Caki2 (cell line): ENCODE measurements around the gene UPF3A. TPM values are rescaled to one million over a fixed set of nuclear protein-coding genes. Genes with fewer than 3 reads are reported as not detected.
"Not testable (repeated sequence)": the region's sequence is repeated elsewhere in the genome, so short reads cannot be mapped to it uniquely, and the experiment has no call there.

Experiments used
- DNase-seq: peaks from one replicate; pipeline ENCODE4 v3.0.0-alpha.2; 2015; ENCODE audit warnings: low read depth
- in situ Hi-C: cut with HindIII; loops from 2 replicates; pipeline ENCODE4 v1.10.0; 2016; ENCODE audit warnings: low sequenced_read_pairs, low pct_unique_long_range_greater_than_20kb, mixed read lengths
- total RNA-seq: library from RNA; depleted of rRNA; stranded (reverse); fragments of >200 nt; shearing (Covaris generic); gene quantifications from 2 replicates; pipeline ENCODE4 v1.2.3, GENCODE V29; 2014; ENCODE audit warnings: low replicate concordance

Gene UPF3A
- total RNA-seq, 1 experiment from 2014 or later = 14.0 TPM

DNA sequence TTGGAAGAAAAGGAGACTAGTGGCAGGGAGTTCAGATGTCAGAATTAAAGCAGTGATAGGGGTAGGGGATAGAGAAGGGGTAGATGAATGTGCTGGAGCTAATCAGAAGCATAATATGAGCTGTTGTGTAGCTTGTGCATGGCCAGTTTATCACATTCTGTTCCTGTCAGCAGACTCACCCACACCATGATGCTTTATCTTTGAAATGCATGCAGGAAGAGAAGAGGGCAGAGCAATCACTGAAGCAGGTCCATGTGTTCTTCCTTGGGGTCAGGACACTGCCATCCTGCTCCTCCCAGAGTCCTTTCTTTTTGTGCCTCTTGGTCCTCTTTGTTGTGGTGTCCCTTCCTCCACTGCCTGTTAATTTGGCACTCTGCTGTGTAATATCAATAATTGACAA, 38.7 kb downstream of the UPF3A start:
- DNase-seq = no peak
- in situ Hi-C loops = no loop called here

DNA sequence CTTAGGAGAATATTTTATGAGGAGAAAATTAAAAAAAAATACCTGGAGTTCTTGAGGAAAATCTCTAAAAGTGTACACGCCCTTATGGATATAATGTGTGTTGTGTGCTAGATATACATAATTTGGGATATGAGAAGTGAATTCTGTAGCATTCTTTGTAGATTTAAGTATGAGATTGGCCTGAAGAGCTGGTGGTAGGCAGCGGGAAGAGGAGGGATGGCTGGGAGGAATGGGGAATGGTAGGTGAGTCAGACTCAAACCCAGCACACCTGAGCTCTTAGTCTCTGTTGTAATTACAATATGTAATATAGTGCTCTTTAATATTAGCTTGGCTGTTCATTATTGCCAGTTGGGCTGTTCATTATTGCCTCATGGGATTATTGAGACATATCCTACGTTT, 39.9 kb downstream of the UPF3A start:
- in situ Hi-C loops = no loop called here
- no peak for DNase-seq

DNA sequence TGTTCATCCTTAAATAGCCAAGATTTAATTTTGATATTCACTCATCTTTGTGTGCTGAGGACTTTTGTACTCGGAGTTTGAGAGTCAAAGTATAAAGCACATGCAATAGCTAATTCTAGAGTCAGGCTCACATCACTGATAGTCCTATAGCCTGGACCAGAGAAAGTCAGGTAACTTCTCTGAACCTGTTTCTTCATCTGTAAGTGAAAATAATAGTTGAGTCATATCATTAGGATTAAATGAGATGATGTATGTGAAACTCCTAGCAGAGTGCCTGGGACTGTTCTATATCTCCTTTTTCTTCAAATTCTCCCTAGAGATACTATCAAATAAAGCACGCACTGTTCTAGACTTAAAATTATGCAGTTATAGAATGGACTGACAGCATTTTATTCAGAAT, 41.9 kb downstream of the UPF3A start:
- in situ Hi-C loops = no loop called here
- DNase-seq = no peak

DNA sequence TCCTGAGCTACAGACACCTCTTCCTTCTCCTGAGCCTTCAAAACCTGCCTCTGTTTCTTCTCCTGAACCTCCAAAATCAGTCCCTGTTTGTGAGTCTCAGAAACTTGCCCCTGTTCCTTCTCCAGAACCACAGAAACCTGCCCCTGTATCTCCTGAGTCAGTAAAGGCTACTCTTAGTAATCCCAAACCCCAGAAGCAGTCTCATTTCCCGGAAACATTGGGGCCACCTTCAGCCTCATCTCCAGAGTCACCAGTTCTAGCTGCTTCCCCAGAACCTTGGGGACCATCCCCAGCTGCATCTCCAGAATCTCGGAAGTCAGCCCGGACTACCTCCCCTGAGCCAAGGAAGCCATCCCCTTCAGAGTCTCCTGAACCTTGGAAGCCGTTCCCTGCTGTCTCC, 42.9 kb downstream of the UPF3A start:
- in situ Hi-C loops = no loop called here
- DNase-seq = no peak

DNA sequence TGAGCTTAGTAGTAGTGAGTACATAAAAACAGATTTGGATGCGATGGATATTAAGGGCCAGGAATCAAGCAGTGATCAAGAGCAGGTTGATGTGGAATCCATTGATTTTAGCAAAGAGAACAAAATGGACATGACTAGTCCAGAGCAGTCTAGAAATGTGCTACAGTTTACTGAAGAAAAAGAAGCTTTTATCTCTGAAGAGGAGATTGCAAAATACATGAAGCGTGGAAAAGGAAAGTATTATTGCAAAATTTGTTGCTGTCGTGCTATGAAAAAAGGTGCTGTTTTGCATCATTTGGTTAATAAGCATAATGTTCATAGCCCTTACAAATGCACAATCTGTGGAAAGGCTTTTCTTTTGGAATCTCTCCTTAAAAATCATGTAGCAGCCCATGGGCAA, 44.3 kb downstream of the UPF3A start:
- no peak for DNase-seq
- in situ Hi-C loops = no loop called here

DNA sequence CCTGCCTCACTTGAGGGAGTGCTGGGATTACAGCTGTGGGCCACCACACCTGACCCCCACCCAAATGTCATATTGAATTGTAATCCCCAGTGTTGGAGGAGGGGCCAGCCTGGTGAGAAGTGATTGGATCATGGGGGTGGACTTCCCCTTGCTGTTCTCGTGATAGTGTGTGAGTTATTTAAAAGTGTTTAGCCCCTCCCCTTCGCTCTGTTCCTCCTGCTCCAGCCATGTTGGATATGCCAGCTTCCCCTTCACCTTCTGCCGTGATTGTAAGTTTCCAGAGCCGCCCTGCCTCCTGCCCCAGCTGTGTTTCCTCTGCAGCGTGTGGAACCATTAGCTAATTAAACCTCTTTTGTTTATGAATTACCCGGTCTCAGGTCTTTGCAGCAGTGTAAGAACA, 46.6 kb downstream of the UPF3A start:
- in situ Hi-C loops = no loop called here
- no peak for DNase-seq

DNA sequence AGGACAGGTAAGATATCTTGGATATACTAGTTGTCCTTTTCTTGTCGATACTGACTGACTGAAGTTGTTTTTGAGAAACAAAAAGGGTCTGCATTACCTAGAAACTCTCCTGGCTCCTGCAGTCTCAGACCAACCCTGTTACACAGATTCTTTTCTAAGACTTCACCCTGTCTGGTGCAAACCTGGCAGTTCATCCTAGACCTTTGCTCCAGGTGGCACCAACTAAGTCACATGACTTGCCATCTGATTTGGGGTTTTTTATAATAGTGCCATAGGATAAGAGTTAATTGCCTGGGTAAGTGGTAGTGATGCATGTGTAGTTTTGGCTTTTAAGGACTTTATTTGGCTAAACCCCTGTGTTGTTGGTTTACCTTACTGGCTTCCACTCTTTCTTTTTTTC, 47.2 kb downstream of the UPF3A start:
- DNase-seq = no peak
- in situ Hi-C loops = no loop called here

DNA sequence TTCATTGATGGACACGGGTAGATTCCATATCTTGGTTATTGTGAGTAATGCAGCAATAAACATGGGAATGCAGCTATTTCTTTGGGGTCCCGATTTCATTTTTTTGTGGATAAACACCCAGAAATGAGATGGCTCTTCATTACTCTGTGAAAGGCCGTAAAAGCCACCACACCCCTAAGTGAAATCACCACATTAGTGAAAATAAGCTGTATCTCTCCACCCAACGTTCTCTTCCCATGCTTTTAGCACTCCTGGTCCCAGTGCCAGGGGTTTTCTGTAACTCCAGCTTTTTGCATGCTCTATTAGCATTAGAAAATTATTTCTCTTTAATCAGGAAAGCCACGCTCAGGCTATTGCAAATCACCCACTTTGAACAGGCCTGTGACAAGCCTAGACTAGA, 48.7 kb downstream of the UPF3A start:
- in situ Hi-C loops = no loop called here
- DNase-seq = no peak

DNA sequence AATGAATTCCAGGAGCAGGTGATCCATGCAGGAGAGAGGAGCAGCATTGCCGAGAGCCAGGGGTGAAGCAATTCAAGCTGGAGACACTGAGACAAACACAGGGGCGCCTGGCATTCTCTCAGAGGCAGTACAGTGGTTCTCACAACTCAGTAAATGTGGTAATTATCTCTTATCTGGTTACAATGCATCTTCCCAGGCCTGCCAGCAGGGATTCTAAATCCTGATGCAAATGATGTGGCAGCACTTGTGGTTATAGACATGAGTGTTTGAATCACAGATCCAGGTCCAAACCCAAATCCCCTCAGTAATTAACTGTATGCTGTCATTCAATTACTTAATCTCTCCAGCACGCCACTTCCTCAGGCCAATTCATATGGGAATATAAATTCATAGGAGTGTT, 52.5 kb downstream of the UPF3A start:
- in situ Hi-C loops, DNase-seq: not testable (repeated sequence)

DNA sequence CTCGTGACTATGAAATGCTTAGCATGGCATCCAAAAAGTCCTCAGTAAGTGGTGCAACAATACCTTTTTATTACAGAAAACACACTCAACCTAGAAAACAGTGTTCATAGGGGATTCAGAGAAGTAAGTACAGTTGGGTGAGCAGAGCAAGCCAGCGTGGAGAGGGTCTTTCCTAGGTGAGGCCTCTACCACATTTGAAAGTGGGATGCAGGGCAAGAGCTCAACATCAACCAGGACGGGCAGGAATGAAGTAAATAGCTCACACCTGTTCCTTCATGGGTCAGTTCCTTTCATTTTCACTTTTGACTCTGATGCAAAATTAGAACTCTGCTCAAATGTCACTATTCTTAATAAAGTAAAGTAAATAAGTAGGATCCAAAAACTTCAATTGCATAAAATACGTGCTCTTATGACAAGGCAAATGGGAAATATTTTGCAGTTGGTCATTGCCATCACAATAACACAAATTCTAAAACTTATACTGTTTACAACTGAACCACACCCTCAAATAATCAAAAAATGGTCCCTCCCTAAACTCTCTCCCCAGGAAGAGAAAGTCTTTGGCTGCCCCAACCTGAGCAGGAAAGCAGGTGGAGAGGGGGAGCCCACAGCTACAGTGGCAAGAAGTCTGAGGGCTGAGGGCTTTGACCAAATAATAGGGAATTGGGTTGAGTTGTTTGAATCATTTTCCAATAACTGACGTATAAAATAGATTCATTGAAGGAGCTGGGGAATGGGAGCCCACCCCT, 53.1 kb downstream of the UPF3A start:
- in situ Hi-C loops = no loop called here
- no peak for DNase-seq

DNA sequence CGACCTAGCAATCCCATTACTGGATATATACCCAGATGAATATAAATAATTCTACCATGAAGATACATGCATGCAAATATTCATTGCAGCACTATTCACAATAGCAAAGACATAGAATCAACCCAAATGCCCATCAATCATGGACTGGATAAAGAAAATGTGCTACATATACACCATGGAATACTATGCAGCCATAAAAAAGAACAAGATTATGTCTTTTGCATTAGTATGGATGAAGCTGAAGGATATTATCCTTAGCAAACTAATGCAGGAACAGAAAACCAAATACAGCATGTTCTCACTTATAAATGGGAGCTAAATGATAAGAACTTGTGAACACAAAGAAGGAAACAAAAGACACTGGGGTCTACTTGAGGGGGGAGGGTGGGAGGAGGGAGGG, 55.1 kb downstream of the UPF3A start:
- in situ Hi-C loops, DNase-seq: not testable (repeated sequence)

DNA sequence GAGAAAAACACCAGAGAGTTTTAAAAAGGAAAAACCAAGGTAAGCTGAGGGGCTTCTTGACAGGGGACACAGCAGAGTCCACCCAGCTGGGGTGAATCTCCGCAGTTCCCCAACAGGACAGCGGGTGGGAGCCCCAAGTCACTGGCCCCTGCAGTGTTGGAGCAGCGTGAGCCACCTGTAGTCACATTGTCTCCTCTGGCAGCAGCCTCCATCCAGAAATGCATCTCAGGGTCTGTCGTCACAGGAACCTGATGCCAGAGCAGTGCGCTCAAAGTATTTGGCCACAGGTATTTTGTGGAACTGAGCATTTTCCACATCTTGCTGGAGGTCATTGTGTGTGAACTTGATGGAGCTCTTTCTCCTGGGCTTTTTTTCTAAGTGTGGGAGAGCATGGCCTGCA, 57.6 kb downstream of the UPF3A start:
- in situ Hi-C loops = no loop called here
- no peak for DNase-seq

DNA sequence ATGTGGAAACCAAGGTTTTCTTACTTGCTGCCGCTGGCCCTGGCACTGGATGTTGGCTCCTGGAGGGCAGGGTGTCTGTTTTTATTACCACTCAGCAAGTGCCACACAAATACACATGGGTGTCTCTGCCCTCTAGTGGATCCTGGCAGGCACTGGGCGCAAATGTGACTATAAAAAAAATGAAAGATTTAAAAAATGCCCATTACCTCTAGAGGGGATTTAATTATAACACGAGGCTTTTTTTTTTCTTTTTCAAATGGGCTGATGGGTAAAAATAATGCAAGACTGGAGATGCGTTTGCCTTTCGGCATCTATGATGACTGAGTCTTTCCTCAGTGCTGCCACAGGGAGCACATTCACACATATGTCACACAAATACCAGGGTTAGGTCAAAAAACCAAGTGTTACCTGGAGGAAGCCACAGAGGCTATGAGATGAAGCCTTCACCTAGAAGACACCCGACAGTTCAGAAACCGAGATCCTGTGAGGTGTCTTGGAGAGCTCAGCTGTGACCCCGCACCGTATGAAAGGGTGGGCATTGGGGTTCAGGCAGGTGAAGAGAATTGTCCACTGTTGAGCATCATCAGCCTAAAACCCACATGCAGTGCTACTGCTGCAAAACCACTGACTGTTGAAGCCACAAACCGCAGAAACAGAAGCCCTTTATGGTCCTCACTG, 58.6 kb downstream of the UPF3A start:
- in situ Hi-C loops = no loop called here
- peak; percentile 49 for DNase-seq

DNA sequence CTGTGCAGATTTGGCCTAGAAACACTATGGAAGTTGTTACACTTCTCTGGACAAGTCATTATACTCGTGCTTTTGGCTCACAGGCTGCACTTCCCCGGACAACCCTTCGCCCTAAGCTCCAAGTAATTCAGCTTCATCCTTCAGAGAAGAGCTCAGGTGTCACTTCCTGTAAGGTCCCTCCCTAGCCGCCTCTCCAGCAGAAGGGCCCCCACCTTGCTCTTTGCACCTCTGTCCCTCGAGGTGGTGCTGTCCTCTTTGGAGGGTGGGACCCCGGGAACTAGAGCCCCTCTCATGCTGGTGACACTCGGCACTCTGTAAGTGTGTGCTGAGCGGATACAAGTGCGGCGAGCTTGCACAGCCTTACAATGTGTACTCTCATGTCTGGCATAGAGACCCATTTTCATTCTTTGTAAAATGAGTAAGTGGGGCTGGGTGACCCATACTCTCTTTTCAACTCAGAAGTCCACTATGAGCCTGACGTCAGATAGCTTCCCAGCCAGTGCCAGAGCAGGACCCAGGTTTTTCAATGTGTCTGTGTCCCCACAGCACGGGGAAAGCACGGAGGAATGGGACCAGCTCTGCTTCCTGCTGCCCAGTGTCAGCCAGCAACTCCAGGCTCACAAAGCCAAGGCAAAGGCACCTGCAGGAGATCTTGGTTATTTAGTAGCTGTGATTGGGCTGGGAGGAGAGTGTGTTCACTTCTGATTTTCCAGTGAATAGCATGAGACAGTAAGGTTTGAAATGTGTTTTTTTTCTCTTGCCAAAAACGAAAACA, 59.8 kb downstream of the UPF3A start:
- no peak for DNase-seq
- in situ Hi-C loops = no loop called here

DNA sequence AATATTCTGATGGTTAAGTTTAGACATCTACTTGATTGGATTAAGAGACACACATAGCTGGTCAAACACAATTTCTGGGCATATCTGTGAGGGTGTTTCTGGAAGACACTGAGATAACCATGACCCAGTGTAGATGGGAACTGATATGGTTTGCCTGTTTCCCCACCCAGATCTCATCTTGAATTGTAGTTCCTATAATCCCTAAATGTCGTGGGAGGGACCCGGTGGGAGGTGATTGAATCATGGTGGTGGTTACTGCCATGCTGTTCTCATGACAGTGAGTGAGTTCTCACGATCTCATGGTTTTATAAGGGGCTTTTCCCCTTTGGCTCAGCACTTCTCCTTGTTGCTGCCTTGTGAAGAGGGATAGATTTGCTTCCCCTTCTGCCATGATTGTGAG, 65.9 kb downstream of the UPF3A start:
- DNase-seq, in situ Hi-C loops: not testable (repeated sequence)

DNA sequence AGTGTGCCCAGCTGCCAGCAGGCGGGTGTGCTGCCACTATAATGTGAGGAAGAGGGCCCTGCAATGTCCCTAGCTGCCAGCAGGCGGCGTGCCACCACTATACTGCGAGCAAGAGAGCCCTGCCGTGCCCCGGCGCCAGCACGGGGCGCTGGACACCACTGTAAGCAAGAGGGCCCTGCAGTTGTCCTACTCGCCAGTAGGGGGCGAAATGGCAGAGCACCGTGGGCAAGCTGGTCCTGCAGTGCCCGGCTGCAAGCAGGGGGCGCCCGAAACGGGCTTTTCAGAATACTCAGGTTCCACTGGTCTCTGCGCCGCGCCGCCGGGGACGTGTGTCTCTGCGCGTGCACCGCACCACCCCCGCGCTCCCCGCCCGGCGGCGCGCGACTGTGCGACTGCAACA, 71.4 kb downstream of the UPF3A start:
- DNase-seq = peak; percentile 27
- in situ Hi-C loops = not testable (repeated sequence)

DNA sequence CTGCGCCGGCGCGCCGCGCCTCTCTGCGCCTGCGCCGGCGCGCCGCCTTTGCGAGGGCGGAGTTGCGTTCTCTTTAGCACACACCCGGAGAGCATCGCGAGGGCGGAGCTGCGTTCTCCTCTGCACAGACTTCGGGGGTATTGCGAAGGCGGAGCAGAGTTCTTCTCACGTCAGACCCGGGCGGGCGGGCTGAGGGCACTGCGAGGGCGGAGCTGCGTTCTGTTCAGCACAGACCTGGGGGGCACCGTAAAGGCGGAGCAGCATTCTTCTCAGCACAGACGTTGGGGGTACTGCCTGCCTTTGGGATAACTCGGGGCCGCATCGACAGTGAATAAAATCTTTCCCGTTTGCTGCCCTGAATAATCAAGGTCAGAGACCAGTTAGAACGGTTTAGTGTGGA, 72.0 kb downstream of the UPF3A start:
- in situ Hi-C loops = not testable (repeated sequence)

More for the DNA sequence above, 72.0 kb downstream of the UPF3A start:
- DNase-seq = not testable (repeated sequence)
